ENCODE results near the gene FAF1.
A peak's percentile ranks its signal among the peaks of the same experiment; 100 is the strongest.

FAF1 gene

DNA sequence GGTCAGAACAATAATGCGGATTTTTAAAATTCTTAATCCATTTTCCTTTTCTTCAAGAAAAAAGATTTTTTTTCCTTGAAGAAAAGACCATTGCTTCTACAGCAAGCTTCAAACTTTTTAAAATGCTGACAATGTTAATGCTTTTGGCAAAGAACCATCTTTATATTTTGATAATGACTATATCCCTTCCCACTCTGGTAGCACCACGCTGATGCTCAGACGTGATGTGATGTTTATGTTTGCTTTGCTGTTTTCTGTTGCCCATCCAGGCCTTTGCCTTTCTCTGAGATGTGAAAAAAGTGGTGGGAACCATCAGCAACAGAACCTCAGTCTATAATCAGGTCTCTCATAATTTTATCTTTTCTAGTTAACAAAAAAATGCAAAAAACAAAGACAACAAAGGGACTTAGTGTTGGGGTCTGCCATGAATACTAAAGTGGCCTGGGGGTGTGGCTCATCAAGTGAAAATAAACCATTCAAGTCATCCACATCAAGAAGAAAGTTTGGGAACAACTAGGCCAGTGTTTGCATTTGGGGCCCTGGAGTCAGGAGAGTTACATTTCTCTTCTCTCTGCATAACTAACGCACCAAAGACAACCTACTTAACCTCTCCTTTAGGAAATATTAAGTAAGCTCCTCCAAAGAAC is 292.2 kb downstream of the FAF1 start:
- peaks cover 19% of the 10 kb centered on the region for H3K4me1 ChIP-seq (ENCODE audit: insufficient read depth, low read length)
- H3K36me3 ChIP-seq (ENCODE audit: insufficient read depth, low read depth, low read length), result no peaks in the 10 kb centered on the region
- H3K4me3 ChIP-seq (ENCODE audit: low read length), result no peak overlapping the region
- H3K27ac ChIP-seq (ENCODE audit: low read length), result no peak overlapping the region
- H3K9me3 ChIP-seq (ENCODE audit: insufficient read depth, low read depth, low read length), result no peaks in the 10 kb centered on the region
- no peaks in the 10 kb centered on the region for H3K27me3 ChIP-seq (ENCODE audit: insufficient read depth, low read length)
- no peak overlapping the region for H3K9ac ChIP-seq (ENCODE audit: low read depth, low read length)

- Histone ChIP-seq H3K4me1 (ENCODE audit: insufficient read depth, low read length) (peaks cover 20% of the 10 kb centered on the region), H3K36me3 (ENCODE audit: insufficient read depth, low read depth, low read length) (no peaks in the 10 kb centered on the region), H3K27ac (ENCODE audit: low read length) (no peak overlapping the region), H3K9ac (ENCODE audit: low read depth, low read length) (no peak overlapping the region), H3K9me3 (ENCODE audit: insufficient read depth, low read depth, low read length) (no peaks in the 10 kb centered on the region), H3K27me3 (ENCODE audit: insufficient read depth, low read length) (no peaks in the 10 kb centered on the region), H3K4me3 (ENCODE audit: low read length) (no peak overlapping the region)
These were observed 292.8 kb downstream of the FAF1 start for GRCh38 chr1:50667272-50667671.

GRCh38 chr1:50666849-50667248 is 293.2 kb downstream of the FAF1 start:
- Histone ChIP-seq H3K27me3 (ENCODE audit: insufficient read depth, low read length) (no peaks in the 10 kb centered on the region), H3K36me3 (ENCODE audit: insufficient read depth, low read depth, low read length) (no peaks in the 10 kb centered on the region), H3K9me3 (ENCODE audit: insufficient read depth, low read depth, low read length) (no peaks in the 10 kb centered on the region), H3K9ac (ENCODE audit: low read depth, low read length) (no peak overlapping the region), H3K27ac (ENCODE audit: low read length) (no peak overlapping the region), H3K4me1 (ENCODE audit: insufficient read depth, low read length) (peaks cover 24% of the 10 kb centered on the region), H3K4me3 (ENCODE audit: low read length) (no peak overlapping the region)

DNA sequence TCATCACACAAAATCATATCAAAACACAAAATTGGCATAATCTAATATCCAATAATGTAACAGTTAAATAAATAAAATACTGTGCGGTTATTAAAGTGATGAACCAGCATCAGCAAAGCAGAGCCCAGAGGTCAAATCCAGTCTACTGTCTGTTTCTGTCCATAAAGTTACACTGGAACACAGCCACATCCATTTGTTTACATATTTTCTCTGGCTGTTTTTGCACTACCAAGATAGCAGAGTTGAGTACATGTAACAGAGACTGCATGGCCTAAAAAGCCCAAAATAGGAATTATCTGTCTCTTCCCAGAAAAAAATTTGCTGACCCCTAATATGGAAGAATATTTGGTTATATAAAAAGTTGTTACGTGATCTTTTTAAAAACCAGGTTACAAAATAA is 294.7 kb downstream of the FAF1 start:
- Histone ChIP-seq H3K9me3 (ENCODE audit: insufficient read depth, low read depth, low read length) (no peaks in the 10 kb centered on the region), H3K27me3 (ENCODE audit: insufficient read depth, low read length) (no peaks in the 10 kb centered on the region), H3K36me3 (ENCODE audit: insufficient read depth, low read depth, low read length) (no peaks in the 10 kb centered on the region), H3K9ac (ENCODE audit: low read depth, low read length) (no peak overlapping the region), H3K4me1 (ENCODE audit: insufficient read depth, low read length) (peaks cover 29% of the 10 kb centered on the region), H3K27ac (ENCODE audit: low read length) (no peak overlapping the region), H3K4me3 (ENCODE audit: low read length) (no peak overlapping the region)

DNA sequence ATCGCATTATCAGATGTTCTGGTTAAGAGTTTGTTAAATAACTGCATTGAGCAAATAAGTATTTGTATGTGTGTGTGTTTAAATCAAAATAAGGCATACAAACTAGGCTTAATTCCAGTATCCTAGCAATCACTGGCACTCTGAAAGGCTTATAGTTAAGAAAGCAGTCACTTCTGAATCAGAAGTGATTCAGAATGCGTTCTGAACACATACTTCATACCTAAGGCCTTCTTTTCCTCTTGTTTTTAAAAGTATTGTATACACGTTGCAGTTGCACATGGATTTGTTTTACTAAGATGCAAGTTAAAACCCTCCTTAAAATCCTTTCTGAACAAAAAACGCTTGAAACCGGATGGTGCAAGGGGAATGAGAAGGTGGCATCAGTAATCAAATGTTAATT is 298.4 kb downstream of the FAF1 start:
- H3K27ac ChIP-seq (ENCODE audit: low read length), result no peak overlapping the region
- no peaks in the 10 kb centered on the region for H3K27me3 ChIP-seq (ENCODE audit: insufficient read depth, low read length)
- H3K4me3 ChIP-seq (ENCODE audit: low read length), result no peak overlapping the region
- H3K9ac ChIP-seq (ENCODE audit: low read depth, low read length), result peak overlapping the region; percentile 55; the same call in 1 of the 2 replicates
- peaks cover 15% of the 10 kb centered on the region for H3K4me1 ChIP-seq (ENCODE audit: insufficient read depth, low read length)
- no peaks in the 10 kb centered on the region for H3K9me3 ChIP-seq (ENCODE audit: insufficient read depth, low read depth, low read length)
- H3K36me3 ChIP-seq (ENCODE audit: insufficient read depth, low read depth, low read length), result no peaks in the 10 kb centered on the region

DNA sequence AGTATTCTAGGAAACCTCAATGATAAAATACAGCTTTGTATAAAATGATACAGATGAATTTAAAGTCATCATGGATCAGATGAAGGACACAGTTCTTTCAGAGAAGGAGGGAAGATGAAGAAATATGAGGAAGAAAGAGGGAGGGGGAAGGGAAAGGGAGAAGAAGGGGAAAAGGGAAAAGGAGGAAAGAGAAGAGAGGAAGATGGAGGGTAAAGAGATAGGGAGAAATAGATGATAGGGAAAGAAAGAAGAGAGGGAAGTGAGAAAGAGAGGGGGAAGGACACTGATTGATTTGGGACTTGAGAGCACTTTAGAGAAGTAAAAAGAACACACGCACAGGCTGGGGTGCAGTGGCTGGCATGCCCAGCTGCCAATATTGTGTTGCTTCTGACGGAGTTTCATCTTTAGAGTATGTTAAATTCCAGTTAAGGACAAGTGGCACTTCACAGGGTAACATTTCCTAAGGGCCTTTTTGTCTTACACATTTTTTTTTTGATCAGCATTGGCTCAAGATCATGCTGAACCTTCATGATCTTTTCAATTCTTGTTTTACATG is 300.9 kb downstream of the FAF1 start:
- no peak overlapping the region for H3K27ac ChIP-seq (ENCODE audit: low read length)
- peaks cover 15% of the 10 kb centered on the region for H3K4me1 ChIP-seq (ENCODE audit: insufficient read depth, low read length)
- no peaks in the 10 kb centered on the region for H3K36me3 ChIP-seq (ENCODE audit: insufficient read depth, low read depth, low read length)
- H3K4me3 ChIP-seq (ENCODE audit: low read length), result no peak overlapping the region
- no peaks in the 10 kb centered on the region for H3K27me3 ChIP-seq (ENCODE audit: insufficient read depth, low read length)
- H3K9ac ChIP-seq (ENCODE audit: low read depth, low read length), result no peak overlapping the region
- no peaks in the 10 kb centered on the region for H3K9me3 ChIP-seq (ENCODE audit: insufficient read depth, low read depth, low read length)

DNA sequence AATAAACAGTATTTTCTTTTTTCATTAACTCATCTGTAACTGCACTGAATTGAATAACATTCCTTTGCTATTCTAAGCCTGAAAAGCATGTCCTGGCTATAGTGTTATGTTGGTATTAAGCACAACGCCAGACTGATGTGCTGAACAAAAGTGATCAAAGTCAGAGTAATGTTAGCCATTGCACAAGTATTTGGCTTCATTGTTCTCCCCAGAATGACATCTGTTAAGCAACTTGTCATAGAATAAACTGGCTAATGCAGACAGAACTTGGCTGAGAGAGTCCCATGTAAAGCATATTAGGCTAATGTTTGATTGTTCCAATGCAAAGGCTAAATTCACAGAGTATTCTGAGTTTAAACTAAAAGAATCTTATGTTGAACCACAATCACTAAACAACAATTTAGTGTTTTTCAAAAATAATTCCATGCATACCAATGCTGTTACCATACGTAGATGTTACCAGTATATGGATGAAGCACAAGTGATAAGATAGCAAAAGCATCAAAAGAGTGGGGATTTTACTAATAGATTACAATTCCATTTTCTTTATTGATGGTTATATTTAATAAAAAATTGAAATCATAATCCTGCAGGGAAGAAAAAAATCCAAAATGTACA is 301.5 kb downstream of the FAF1 start:
- H3K36me3 ChIP-seq (ENCODE audit: insufficient read depth, low read depth, low read length), result no peaks in the 10 kb centered on the region
- no peaks in the 10 kb centered on the region for H3K9me3 ChIP-seq (ENCODE audit: insufficient read depth, low read depth, low read length)
- H3K4me1 ChIP-seq (ENCODE audit: insufficient read depth, low read length), result peaks cover 15% of the 10 kb centered on the region
- no peak overlapping the region for H3K9ac ChIP-seq (ENCODE audit: low read depth, low read length)
- no peak overlapping the region for H3K27ac ChIP-seq (ENCODE audit: low read length)
- H3K4me3 ChIP-seq (ENCODE audit: low read length), result no peak overlapping the region
- H3K27me3 ChIP-seq (ENCODE audit: insufficient read depth, low read length), result no peaks in the 10 kb centered on the region

DNA sequence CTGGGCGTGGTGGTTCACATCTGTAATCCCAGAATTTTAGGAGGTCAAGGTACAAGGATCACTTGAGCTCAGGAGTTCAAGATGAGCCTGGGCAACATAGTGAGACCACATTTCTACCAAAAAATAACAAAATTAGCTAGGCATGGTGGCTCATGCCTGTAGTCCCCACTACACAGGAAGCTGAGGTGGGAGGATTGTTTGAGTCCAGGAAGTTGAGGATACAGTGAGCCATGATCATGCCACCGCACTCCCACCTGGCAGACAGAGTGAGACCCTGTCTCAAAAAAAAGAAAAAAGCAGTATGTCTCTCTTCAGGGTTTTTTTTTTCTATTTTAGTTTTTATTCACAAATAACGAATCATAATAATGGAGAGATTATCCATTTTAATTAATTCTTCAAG is 303.1 kb downstream of the FAF1 start:
- Histone ChIP-seq H3K9ac (ENCODE audit: low read depth, low read length) (no peak overlapping the region), H3K27ac (ENCODE audit: low read length) (no peak overlapping the region), H3K9me3 (ENCODE audit: insufficient read depth, low read depth, low read length) (no peaks in the 10 kb centered on the region), H3K36me3 (ENCODE audit: insufficient read depth, low read depth, low read length) (no peaks in the 10 kb centered on the region), H3K4me3 (ENCODE audit: low read length) (no peak overlapping the region), H3K4me1 (ENCODE audit: insufficient read depth, low read length) (peaks cover 11% of the 10 kb centered on the region), H3K27me3 (ENCODE audit: insufficient read depth, low read length) (no peaks in the 10 kb centered on the region)

GRCh38 chr1:50651476-50652263 is 308.4 kb downstream of the FAF1 start:
- Histone ChIP-seq H3K4me3 (ENCODE audit: low read length) (no peak overlapping the region), H3K27me3 (ENCODE audit: insufficient read depth, low read length) (no peaks in the 10 kb centered on the region), H3K9me3 (ENCODE audit: insufficient read depth, low read depth, low read length) (no peaks in the 10 kb centered on the region), H3K4me1 (ENCODE audit: insufficient read depth, low read length) (no peaks in the 10 kb centered on the region), H3K27ac (ENCODE audit: low read length) (no peak overlapping the region), H3K9ac (ENCODE audit: low read depth, low read length) (no peak overlapping the region), H3K36me3 (ENCODE audit: insufficient read depth, low read depth, low read length) (no peaks in the 10 kb centered on the region)

DNA sequence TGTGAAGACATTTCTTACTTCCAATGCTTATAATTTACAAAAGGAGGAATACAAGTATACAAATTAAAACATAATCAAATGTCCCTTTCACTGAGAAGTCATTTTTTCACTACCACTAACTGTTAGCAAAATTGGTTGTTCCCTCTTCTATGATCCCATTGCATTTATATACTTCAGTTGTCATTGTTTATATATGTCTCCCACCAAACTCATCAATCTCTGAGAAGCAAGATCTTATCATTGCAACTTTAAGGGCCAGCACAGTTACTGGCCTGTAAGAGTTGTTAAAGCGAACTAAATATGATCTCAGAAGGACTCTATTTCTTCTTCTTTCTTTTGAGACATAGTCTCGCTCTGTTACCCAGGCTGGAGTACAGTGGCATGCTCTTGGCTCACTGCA is 313.5 kb downstream of the FAF1 start:
- Histone ChIP-seq H3K27ac (ENCODE audit: low read length) (no peak overlapping the region), H3K4me3 (ENCODE audit: low read length) (no peak overlapping the region), H3K9me3 (ENCODE audit: insufficient read depth, low read depth, low read length) (no peaks in the 10 kb centered on the region), H3K36me3 (ENCODE audit: insufficient read depth, low read depth, low read length) (no peaks in the 10 kb centered on the region), H3K9ac (ENCODE audit: low read depth, low read length) (no peak overlapping the region), H3K27me3 (ENCODE audit: insufficient read depth, low read length) (no peaks in the 10 kb centered on the region), H3K4me1 (ENCODE audit: insufficient read depth, low read length) (peaks cover 13% of the 10 kb centered on the region)

DNA sequence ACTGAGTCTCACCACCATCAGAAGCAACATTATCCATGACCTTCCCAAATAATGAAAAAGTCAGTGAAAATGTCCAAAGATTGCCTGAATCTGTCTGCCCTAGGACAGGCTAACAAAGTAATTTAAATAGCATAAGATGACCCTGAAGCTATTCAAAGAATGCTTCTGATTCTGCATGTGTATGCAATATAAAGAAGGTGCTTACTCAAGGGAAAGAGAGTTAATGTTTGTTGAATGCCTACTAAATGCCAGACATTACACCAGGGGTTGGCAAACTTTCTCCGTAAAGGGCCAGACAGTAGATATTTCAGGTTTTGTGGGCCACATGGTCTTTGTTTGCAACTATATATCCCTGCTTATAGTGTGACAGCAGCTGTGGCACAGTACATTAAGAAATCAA is 314.9 kb downstream of the FAF1 start:
- H3K9me3 ChIP-seq (ENCODE audit: insufficient read depth, low read depth, low read length), result no peaks in the 10 kb centered on the region

More for the DNA sequence above, 314.9 kb downstream of the FAF1 start:
- Histone ChIP-seq H3K9ac (ENCODE audit: low read depth, low read length) (no peak overlapping the region), H3K4me3 (ENCODE audit: low read length) (peak overlapping the region; percentile 10; the same call in 1 of the 2 replicates), H3K27me3 (ENCODE audit: insufficient read depth, low read length) (no peaks in the 10 kb centered on the region), H3K27ac (ENCODE audit: low read length) (no peak overlapping the region), H3K4me1 (ENCODE audit: insufficient read depth, low read length) (peaks cover 13% of the 10 kb centered on the region), H3K36me3 (ENCODE audit: insufficient read depth, low read depth, low read length) (no peaks in the 10 kb centered on the region)

Data from iPS-20b (cell line).